Adrenal gland (tissue), 12 donors: ENCODE measurements around the gene DCK. TPM values are rescaled to one million over a fixed set of nuclear protein-coding genes. Genes with fewer than 3 reads are reported as not detected.

Experiments used
- DNase-seq, 7 donors: peaks; one replicate each; pipeline ENCODE4 v3.0.0-alpha.2; 2019 to 2020
- H3K27ac ChIP-seq, 5 donors: fragments of 200-600 bp; sonication (generic) in 4 of 5; 1 replicate in 3 of 5; 2 replicates in 2 of 5; pipeline versions ENCODE4 v1.5.1 to v1.8.0; 2016 to 2020; ENCODE audit warnings: mild to moderate bottlenecking in 1 of 5
- H3K27me3 ChIP-seq: fragments of 200-600 bp; 2 replicates; pipeline ENCODE4 v1.8.0; 2021
- H3K36me3 ChIP-seq, 2 donors: fragments of 200-600 bp; replicated peaks in 1 of 2; 1 replicate in 1 of 2; 2 replicates in 1 of 2; pipeline versions ENCODE4 v1.5.1 to v1.8.0; 2018 to 2022
- H3K4me1 ChIP-seq, 2 donors: fragments of 200-600 bp; replicated peaks in 1 of 2; 1 replicate in 1 of 2; 2 replicates in 1 of 2; pipeline versions ENCODE4 v1.5.1 to v1.8.0; 2018 to 2021
- H3K4me3 ChIP-seq, 4 donors: fragments of 200-600 bp; sonication (generic) in 3 of 4; one replicate each; pipeline ENCODE4 v1.5.1; 2016 to 2018
- H3K9me3 ChIP-seq, 3 donors: fragments of 200-600 bp; sonication (generic) in 1 of 3; replicated peaks in 1 of 3; 1 replicate in 2 of 3; 2 replicates in 1 of 3; pipeline versions ENCODE4 v1.5.1 to v1.8.0; 2016 to 2021
- CTCF ChIP-seq, 6 experiments: fragments of 450-650 bp in 4 of 6; fragments of 200-600 bp in 2 of 6; sonication (generic) in 1 of 6; IDR thresholded peaks; 1 replicate in 5 of 6; 2 replicates in 1 of 6; pipeline versions ENCODE4 v1.5.1 to v1.8.0; 2016 to 2021; ENCODE audit warnings: antibody characterized with exemption in 6 of 6, mild to moderate bottlenecking in 2 of 6, moderate library complexity in 1 of 6
- POLR2A ChIP-seq, 2 donors: fragments of 450-650 bp; IDR thresholded peaks; one replicate each; pipeline ENCODE4 v1.6.1; 2017; ENCODE audit warnings: antibody characterized with exemption in 2 of 2, mild to moderate bottlenecking in 2 of 2, moderate library complexity in 1 of 2
- WGBS, 4 donors: extraction: QIAGEN DNeasy Blood & Tissue Kit in 2 of 4; methylation state at CpG; one replicate each; pipeline versions ENCODE4 v1.1.5 to v1.1.7; 2013 to 2017; 5-methylcytosine and 5-hydroxymethylcytosine counted together
- intact Hi-C, 2 donors: fragments of 100-400 bp; cut with DNase I; formaldehyde crosslinking; loops; one replicate each; pipeline versions ENCODE4 v1.14.1 to v1.15.0; 2022 to 2023
- polyA plus RNA-seq, 3 donors: library from polyadenylated mRNA; stranded (reverse); fragments of 200-250 nt in 2 of 3; fragments of 350-450 nt in 1 of 3; fragmentation: Illumina TruSeq in 1 of 3; extraction: RNeasy Lipid Tissue Mini Kit (QIAGEN cat#74804) in 1 of 3; gene quantifications; one replicate each; pipeline ENCODE4 v1.2.3, GENCODE V29; 2013 to 2014
- total RNA-seq, 9 donors: library from RNA; depleted of rRNA in 4 of 9; stranded (reverse); fragments of >200 nt in 4 of 9; fragments of 120-200 nt in 1 of 9; fragmentation: NEBNext Ultra II Directional in 1 of 9; extraction: Animal tissue kit (Norgen Biotek cat#: 25700) in 1 of 9; gene quantifications; one replicate each; pipeline versions ENCODE4 v1.1.0 to v1.2.4, GENCODE V29; 2013 to 2023
- donor health status: healthy with polysubstance abuse.
- donor health status: Bipolar disorder and iron deficiency.
- donor health status: DM: yes; HTN: yes; CAD: no.
- donor health status: DM: no; HTN: no; CAD: no.
- donor health status: DM: no; HTN: no; CAD: no.
- donor health status: DM: yes; HTN: yes; CAD: no.

DCK gene
- total and polyA plus RNA-seq, 12 donors: 2.5 to 21.0 (median 11.4) TPM

- H3K36me3 ChIP-seq: no peaks in the 10 kb centered on the region
- no peak for TF ChIP-seq POLR2A (IDR thresholded peaks at IDR 0.05)
- no peak for TF ChIP-seq CTCF (IDR thresholded peaks at IDR 0.05)
- intact Hi-C loops: loop anchor here in 1 of 2 donors (10.0 kb wide), 1 partner anchor 362 kb away; no protein-coding TSS in a partner anchor
- no peaks in the 10 kb centered on the region for H3K27me3 ChIP-seq
- WGBS, 4 donors: 79 to 86% (median 84%) methylated on average over 6 of the region's 6 CpGs
- H3K4me1 ChIP-seq: peaks cover 16 to 18% of the 10 kb centered on the region in 2 donors
- no peaks in the 10 kb centered on the region for H3K9me3 ChIP-seq
- H3K4me3 ChIP-seq: no peak overlapping the region
- H3K27ac ChIP-seq: no peak overlapping the region
- DNase-seq: no peak
Observed at GRCh38 chr4:71006203-71006907, 12.9 kb downstream of the DCK start.

- intact Hi-C loops: loop anchor here in 1 of 2 donors (10.0 kb wide), 1 partner anchor 363 kb away; no protein-coding TSS in a partner anchor
- Histone ChIP-seq H3K27ac (no peak overlapping the region), H3K4me3 (no peak overlapping the region), H3K9me3 (no peaks in the 10 kb centered on the region), H3K4me1 (peaks cover 17 to 23% of the 10 kb centered on the region in 2 donors), H3K27me3 (no peaks in the 10 kb centered on the region), H3K36me3 (no peaks in the 10 kb centered on the region)
- WGBS, 4 donors: 93 to 100% (median 98%) methylated on average over 2 of the region's 2 CpGs
- no peak for TF ChIP-seq POLR2A (IDR thresholded peaks at IDR 0.05)
- no peak for TF ChIP-seq CTCF (IDR thresholded peaks at IDR 0.05)
- DNase-seq: no peak
Observed at GRCh38 chr4:71008196-71008595, 14.7 kb downstream of the DCK start.

GRCh38 chr4:71009086-71009485, 15.6 kb downstream of the DCK start:
- 59 to 66% (median 62%) methylated on average over 3 of the region's 3 CpGs for WGBS, 4 donors

More at GRCh38 chr4:71009086-71009485, 15.6 kb downstream of the DCK start:
- DNase-seq: no peak
- Histone ChIP-seq H3K4me3 (no peak overlapping the region), H3K27me3 (no peaks in the 10 kb centered on the region), H3K36me3 (no peaks in the 10 kb centered on the region), H3K4me1 (peaks cover 17 to 23% of the 10 kb centered on the region in 2 donors), H3K27ac (no peak overlapping the region), H3K9me3 (no peaks in the 10 kb centered on the region)
- intact Hi-C loops: loop anchor here in 1 of 2 donors (10.0 kb wide), 1 partner anchor 364 kb away; no protein-coding TSS in a partner anchor
- TF ChIP-seq POLR2A (IDR thresholded peaks at IDR 0.05): no peak
- TF ChIP-seq CTCF (IDR thresholded peaks at IDR 0.05): no peak
